Activated CD8-positive, alpha-beta T cell treated with anti-CD3 and anti-CD28 coated beads for 36 hours (primary cell): Measurements from ENCODE around the gene PCDH12. TPM values are rescaled to one million over a fixed set of nuclear protein-coding genes. Genes with fewer than 3 reads are reported as not detected.

ENCODE experiments used
- ATAC-seq: fragments of 200-7000 bp; cut with Tn5 transposase; one replicate; pipeline ENCODE4 v1.10.0; 2021; ENCODE audit warnings: mild to moderate bottlenecking, moderate library complexity
- CTCF ChIA-PET: fragments of 350-600 bp; sonication (Branson Sonifier 250); formaldehyde crosslinking; loops from one replicate; lab custom pipeline; 2021; ENCODE audit warnings: antibody characterized with exemption; lab: Charles Lee
- POLR2A ChIA-PET: fragments of 350-600 bp; sonication (Branson Sonifier 250); formaldehyde crosslinking; loops from one replicate; lab custom pipeline; 2021; ENCODE audit warnings: antibody characterized with exemption; lab: Charles Lee
- DNase-seq: peaks from one replicate; pipeline ENCODE4 v3.0.0-alpha.2; 2020
- H3K27ac Mint-ChIP-seq: one replicate; pipeline ENCODE4 v1.8.0; 2021; ENCODE audit warnings: mild to moderate bottlenecking, mixed read lengths
- H3K27me3 Mint-ChIP-seq: one replicate; pipeline ENCODE4 v1.8.0; 2021; ENCODE audit warnings: mixed read lengths
- H3K36me3 Mint-ChIP-seq: one replicate; pipeline ENCODE4 v1.8.0; 2021; ENCODE audit warnings: low read depth, mixed read lengths
- H3K4me1 Mint-ChIP-seq: one replicate; pipeline ENCODE4 v1.8.0; 2021; ENCODE audit warnings: low read depth, mixed read lengths
- H3K4me3 Mint-ChIP-seq: one replicate; pipeline ENCODE4 v1.8.0; 2021; ENCODE audit warnings: mild to moderate bottlenecking, moderate library complexity, mixed read lengths
- H3K9me3 Mint-ChIP-seq: one replicate; pipeline ENCODE4 v1.8.0; 2021; ENCODE audit warnings: mixed read lengths
- intact Hi-C: fragments of 100-400 bp; cut with micrococcal nuclease; formaldehyde crosslinking; loops from one replicate; pipeline ENCODE4 v1.10.0; 2022
- total RNA-seq, 2 experiments: library from RNA; stranded (reverse); gene quantifications; one replicate each; pipeline ENCODE4 v1.2.3, GENCODE V29; 2021
- TF ChIP-seq, protein P1 (sequence below): fragments of 200-600 bp; IDR thresholded peaks from one replicate; pipeline ENCODE4 v1.8.0; 2022; ENCODE audit warnings: antibody characterized with exemption, mild to moderate bottlenecking

The PCDH12 gene
- total RNA-seq, 2 experiments from 2014 or later: 0.31 to 0.61 TPM

- POLR2A ChIA-PET: interaction anchor here (0.9 to 1.2 kb wide), 2 partner anchors 15 to 17 kb away, joined by 3 read pairs; no protein-coding TSS in a partner anchor
- H3K36me3 Mint-ChIP-seq: peaks cover 35% of the 10 kb centered on the region
- TF ChIP-seq, protein P1, sequence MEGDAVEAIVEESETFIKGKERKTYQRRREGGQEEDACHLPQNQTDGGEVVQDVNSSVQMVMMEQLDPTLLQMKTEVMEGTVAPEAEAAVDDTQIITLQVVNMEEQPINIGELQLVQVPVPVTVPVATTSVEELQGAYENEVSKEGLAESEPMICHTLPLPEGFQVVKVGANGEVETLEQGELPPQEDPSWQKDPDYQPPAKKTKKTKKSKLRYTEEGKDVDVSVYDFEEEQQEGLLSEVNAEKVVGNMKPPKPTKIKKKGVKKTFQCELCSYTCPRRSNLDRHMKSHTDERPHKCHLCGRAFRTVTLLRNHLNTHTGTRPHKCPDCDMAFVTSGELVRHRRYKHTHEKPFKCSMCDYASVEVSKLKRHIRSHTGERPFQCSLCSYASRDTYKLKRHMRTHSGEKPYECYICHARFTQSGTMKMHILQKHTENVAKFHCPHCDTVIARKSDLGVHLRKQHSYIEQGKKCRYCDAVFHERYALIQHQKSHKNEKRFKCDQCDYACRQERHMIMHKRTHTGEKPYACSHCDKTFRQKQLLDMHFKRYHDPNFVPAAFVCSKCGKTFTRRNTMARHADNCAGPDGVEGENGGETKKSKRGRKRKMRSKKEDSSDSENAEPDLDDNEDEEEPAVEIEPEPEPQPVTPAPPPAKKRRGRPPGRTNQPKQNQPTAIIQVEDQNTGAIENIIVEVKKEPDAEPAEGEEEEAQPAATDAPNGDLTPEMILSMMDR: no peak
- no peaks in the 10 kb centered on the region for H3K27me3 Mint-ChIP-seq
- DNase-seq (no peak), ATAC-seq (no peak)
- H3K4me3 Mint-ChIP-seq: no peak overlapping the region
- H3K4me1 Mint-ChIP-seq: peaks cover 15% of the 10 kb centered on the region
- intact Hi-C loops: no loop called here
- peak overlapping the region; percentile 6 for H3K27ac Mint-ChIP-seq
- CTCF ChIA-PET: interaction anchor here (0.7 to 37.7 kb wide), 10 partner anchors 11 to 302 kb away, joined by 3 to 592 read pairs (median 4); partner anchors contain the start of gene RNF14
- no peaks in the 10 kb centered on the region for H3K9me3 Mint-ChIP-seq
Observed at GRCh38 chr5:141994511-141995136, 36.6 kb upstream of the PCDH12 start.

- Mint-ChIP-seq H3K4me3 (no peak overlapping the region), H3K27me3 (no peaks in the 10 kb centered on the region), H3K36me3 (peaks cover 35% of the 10 kb centered on the region), H3K4me1 (peaks cover 15% of the 10 kb centered on the region), H3K27ac (no peak overlapping the region), H3K9me3 (no peaks in the 10 kb centered on the region)
- TF ChIP-seq, protein P1: peak; percentile 89
- peak; percentile 90 for ATAC-seq
- POLR2A ChIA-PET: interaction anchor here (0.5 to 1.0 kb wide), 4 partner anchors 24 to 137 kb away, joined by 3 read pairs; no protein-coding TSS in a partner anchor
- CTCF ChIA-PET: interaction anchor here (0.6 to 37.7 kb wide), 18 partner anchors 11 to 158 kb away, joined by 3 to 592 read pairs (median 5); partner anchors contain the start of genes GNPDA1 and RNF14
- intact Hi-C loops: loop anchor here (2.0 kb wide), 1 partner anchor 152 kb away; no protein-coding TSS in a partner anchor
- DNase-seq: peak; percentile 93
Observed at GRCh38 chr5:141992349-141992963, 34.5 kb upstream of the PCDH12 start.

GRCh38 chr5:141989720-141990119, 31.7 kb upstream of the PCDH12 start:
- POLR2A ChIA-PET: no interaction called here
- TF ChIP-seq, protein P1: no peak
- no peaks in the 10 kb centered on the region for H3K27me3 Mint-ChIP-seq
- CTCF ChIA-PET: interaction anchor here (0.9 to 37.7 kb wide), 13 partner anchors 12 to 297 kb away, joined by 3 to 592 read pairs (median 11); partner anchors contain the start of genes GNPDA1, NDFIP1 and RNF14
- H3K9me3 Mint-ChIP-seq: no peaks in the 10 kb centered on the region
- peaks cover 41% of the 10 kb centered on the region for H3K36me3 Mint-ChIP-seq
- intact Hi-C loops: no loop called here
- no peak overlapping the region for H3K27ac Mint-ChIP-seq
- DNase-seq (no peak), ATAC-seq (no peak)
- no peak overlapping the region for H3K4me3 Mint-ChIP-seq
- peaks cover 10% of the 10 kb centered on the region for H3K4me1 Mint-ChIP-seq

DNA sequence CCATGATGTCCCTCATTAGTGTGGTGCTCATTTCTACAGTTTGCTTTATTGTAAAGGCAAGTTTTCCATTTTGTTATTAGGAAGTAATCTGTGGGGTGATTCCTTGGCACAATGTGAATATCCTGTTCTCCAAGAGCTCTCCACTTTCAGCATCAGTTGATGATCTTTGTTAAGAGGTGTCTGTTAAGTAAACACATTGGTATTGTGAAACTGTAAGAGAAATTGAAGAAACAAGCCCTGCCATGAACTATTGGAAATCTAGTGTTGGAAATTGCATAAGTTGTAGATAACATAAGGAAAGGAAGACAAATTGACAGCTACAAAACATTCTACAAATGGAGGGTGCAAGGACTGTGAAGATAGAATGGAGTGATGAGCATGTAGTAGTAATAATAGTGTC, 28.1 kb upstream of the PCDH12 start:
- H3K36me3 Mint-ChIP-seq: peaks cover 38% of the 10 kb centered on the region
- ATAC-seq: no peak
- no peaks in the 10 kb centered on the region for H3K4me1 Mint-ChIP-seq
- no peak for DNase-seq
- H3K27ac Mint-ChIP-seq: no peak overlapping the region
- POLR2A ChIA-PET: interaction anchor here (1.0 kb wide), 1 partner anchor 10 kb away, joined by 4 read pairs; no protein-coding TSS in a partner anchor
- H3K4me3 Mint-ChIP-seq: no peak overlapping the region
- intact Hi-C loops: no loop called here
- H3K27me3 Mint-ChIP-seq: no peaks in the 10 kb centered on the region
- no peaks in the 10 kb centered on the region for H3K9me3 Mint-ChIP-seq
- CTCF ChIA-PET: interaction anchor here (0.8 to 37.7 kb wide), 9 partner anchors 9 to 294 kb away, joined by 3 to 592 read pairs (median 4); partner anchors contain the start of genes GNPDA1 and RNF14
- TF ChIP-seq, protein P1: no peak
